HepG2 (cell line): ENCODE measurements around the gene FAM32A. TPM values are rescaled to one million over a fixed set of nuclear protein-coding genes. Genes with fewer than 3 reads are reported as not detected.
A peak's percentile ranks its signal among the peaks of the same experiment; 100 is the strongest.

Experiments
- ARID5B ChIP-seq: IDR thresholded peaks from 2 replicates; pipeline ENCODE4 v1.4.0; 2020; ENCODE audit warnings: mild to moderate bottlenecking, missing genetic modification reagents
- BCL6 ChIP-seq: IDR thresholded peaks from 2 replicates; pipeline ENCODE4 v1.6.1; 2016; ENCODE audit warnings: missing genetic modification reagents, missing compliant biosample characterization
- CEBPG ChIP-seq: IDR thresholded peaks from 2 replicates; pipeline ENCODE4 v1.6.1; 2016
- FOXC1 ChIP-seq: sonication (generic); formaldehyde crosslinking; IDR thresholded peaks from 2 replicates; pipeline ENCODE4 v1.8.0; 2022; ENCODE audit warnings: mild to moderate bottlenecking, missing genetic modification reagents, borderline replicate concordance
- FOXP4 ChIP-seq: sonication (generic); formaldehyde crosslinking; IDR thresholded peaks from 2 replicates; pipeline ENCODE4 v1.4.0; 2020; ENCODE audit warnings: missing genetic modification reagents
- GLI4 ChIP-seq: sonication (generic); formaldehyde crosslinking; IDR thresholded peaks from 2 replicates; pipeline ENCODE4 v1.5.1; 2020; ENCODE audit warnings: missing genetic modification reagents, mild to moderate bottlenecking, moderate library complexity, borderline replicate concordance
- HNF1B ChIP-seq: sonication (generic); formaldehyde crosslinking; IDR thresholded peaks from 2 replicates; pipeline ENCODE4 v1.5.1; 2020; ENCODE audit warnings: mild to moderate bottlenecking, moderate library complexity, missing genetic modification reagents
- HNRNPLL ChIP-seq: fragments of 200-400 bp; formaldehyde crosslinking; IDR thresholded peaks from 2 replicates; pipeline ENCODE4 v1.6.1; 2017; ENCODE audit warnings: mild to moderate bottlenecking, low read depth, low read length; ENCODE audit not compliant: poor library complexity, severe bottlenecking
- KAT2B ChIP-seq: fragments of 150-350 bp; IDR thresholded peaks from 2 replicates; pipeline ENCODE4 v1.6.1; 2014; ENCODE audit warnings: low read depth, low read length, borderline replicate concordance
- MYNN ChIP-seq: sonication (generic); formaldehyde crosslinking; IDR thresholded peaks from 2 replicates; pipeline ENCODE4 v1.4.0; 2020; ENCODE audit warnings: mild to moderate bottlenecking, low read depth, missing genetic modification reagents
- NCOA2 ChIP-seq: sonication (generic); formaldehyde crosslinking; IDR thresholded peaks from 2 replicates; pipeline ENCODE4 v1.8.0; 2022; ENCODE audit warnings: inconsistent platforms
- NFYB ChIP-seq: sonication (generic); formaldehyde crosslinking; IDR thresholded peaks from 2 replicates; pipeline ENCODE4 v1.4.0; 2020; ENCODE audit warnings: missing genetic modification reagents
- RORA ChIP-seq: sonication (generic); formaldehyde crosslinking; IDR thresholded peaks from 2 replicates; pipeline ENCODE4 v1.5.0; 2020; ENCODE audit warnings: mild to moderate bottlenecking, missing genetic modification reagents, moderate library complexity
- ZFP90 ChIP-seq: sonication (generic); formaldehyde crosslinking; IDR thresholded peaks from 2 replicates; pipeline ENCODE4 v1.8.0; 2022; ENCODE audit warnings: missing genetic modification reagents, mild to moderate bottlenecking, inconsistent platforms, borderline replicate concordance
- ZNF207 ChIP-seq: fragments of 450-650 bp; IDR thresholded peaks from 2 replicates; pipeline ENCODE4 v1.6.1; 2016; ENCODE audit warnings: antibody characterized with exemption, borderline replicate concordance
- ZNF24 ChIP-seq: fragments of 450-650 bp; IDR thresholded peaks from 2 replicates; pipeline ENCODE4 v1.6.1; 2017; ENCODE audit warnings: antibody characterized with exemption, mild to moderate bottlenecking
- ZNF292 ChIP-seq: sonication (generic); formaldehyde crosslinking; IDR thresholded peaks from 2 replicates; pipeline ENCODE4 v1.8.1; 2022; ENCODE audit warnings: mild to moderate bottlenecking, low read depth, missing genetic modification reagents, borderline replicate concordance
- ZNF354B ChIP-seq: sonication (generic); formaldehyde crosslinking; IDR thresholded peaks from 2 replicates; pipeline ENCODE4 v1.8.0; 2022; ENCODE audit warnings: mild to moderate bottlenecking, missing genetic modification reagents
- ZNF362 ChIP-seq: sonication (generic); formaldehyde crosslinking; IDR thresholded peaks from 2 replicates; pipeline ENCODE4 v1.4.0; 2020; ENCODE audit warnings: missing genetic modification reagents, mild to moderate bottlenecking, borderline replicate concordance
- ZNF446 ChIP-seq: sonication (generic); formaldehyde crosslinking; IDR thresholded peaks from 2 replicates; pipeline ENCODE4 v1.5.0; 2020; ENCODE audit warnings: mild to moderate bottlenecking, missing genetic modification reagents
- ZNF678 ChIP-seq: sonication (generic); formaldehyde crosslinking; IDR thresholded peaks from 2 replicates; pipeline ENCODE4 v1.4.0; 2020; ENCODE audit warnings: mild to moderate bottlenecking, missing genetic modification reagents
- ZNF766 ChIP-seq: sonication (generic); formaldehyde crosslinking; IDR thresholded peaks from 2 replicates; pipeline ENCODE4 v1.5.0; 2020; ENCODE audit warnings: missing genetic modification reagents, borderline replicate concordance
- polyA plus RNA-seq, 8 experiments: library from polyadenylated mRNA; depleted of rRNA in 3 of 8; stranded (reverse) in 7 of 8; unstranded in 1 of 8; fragments of >200 nt; fragmentation: Illumina TruSeq in 4 of 8; extraction: Trizol in 4 of 8; gene quantifications; 2 replicates each; pipeline versions ENCODE4 v1.2.1 to v1.2.3, GENCODE V29; 2011 to 2016; ENCODE audit warnings: low read depth in 4 of 8, missing spikeins in 1 of 8, mixed read lengths in 1 of 8; ENCODE audit not compliant: insufficient read depth in 1 of 8
- total RNA-seq, 5 experiments: library from RNA; depleted of rRNA; stranded (reverse); fragments of >200 nt; fragmentation: Illumina TruSeq; extraction: Trizol; gene quantifications; 2 replicates each; pipeline ENCODE4 v1.2.3, GENCODE V29; 2016; ENCODE audit warnings: low read depth in 1 of 5

The FAM32A gene
- total and polyA plus RNA-seq, 2 of the 13 experiments (the other 11 are each of a cell fraction or from before 2014, with no cell fraction given): 85.8 to 86.2 TPM

GRCh38 chr19:16185123-16185767, at the start of gene FAM32A (continued):
- TF ChIP-seq NCOA2 (CRISPR knock-in tag) (0 out of 2 replicates have a peak, but pooled peaks have one; percentile 5), ARID5B (CRISPR knock-in tag) (no peak), HNRNPLL (no peak), ZNF678 (CRISPR knock-in tag) (no peak), BCL6 (CRISPR knock-in tag) (no peak), FOXC1 (CRISPR knock-in tag) (no peak), GLI4 (CRISPR knock-in tag) (no peak), ZNF362 (CRISPR knock-in tag) (no peak), ZNF207 (no peak), ZNF292 (no peak), NFYB (CRISPR knock-in tag) (peak; percentile 97), HNF1B (CRISPR knock-in tag) (peak; percentile 53; the same call in 1 of the 2 replicates), MYNN (CRISPR knock-in tag) (peak; percentile 54; the same call in 1 of the 2 replicates), ZNF354B (no peak), KAT2B (no peak), ZFP90 (0 out of 2 replicates have a peak, but pooled peaks have one; percentile 60), CEBPG (CRISPR knock-in tag) (no peak), ZNF24 (no peak), RORA (CRISPR knock-in tag) (no peak), ZNF766 (peak; percentile 75; the same call in 1 of the 2 replicates), FOXP4 (CRISPR knock-in tag) (no peak), ZNF446 (CRISPR knock-in tag) (no peak)
